Right ventricle myocardium inferior (tissue), 1 donor: ENCODE results near the gene SPIB. TPM values are rescaled to one million over a fixed set of nuclear protein-coding genes. Genes with fewer than 3 reads are reported as not detected.
"Not testable (repeated sequence)": the region's sequence is repeated elsewhere in the genome, so short reads cannot be mapped to it uniquely, and the experiment has no call there.

Source experiments
- ATAC-seq: fragments of 200-7000 bp; cut with Tn5 transposase; one replicate; pipeline ENCODE4 v1.9.1; 2020; ENCODE audit warnings: mild to moderate bottlenecking, moderate library complexity
- DNase-seq: peaks from one replicate; pipeline ENCODE4 v3.0.0; 2021; ENCODE audit errors: missing footprints
- intact Hi-C: fragments of 100-400 bp; cut with DNase I; formaldehyde crosslinking; loops from one replicate; pipeline ENCODE4 v1.11.0; 2022
- total RNA-seq: library from RNA; stranded (reverse); fragmentation: NEBNext Ultra II Directional; extraction: Animal tissue kit (Norgen Biotek cat#: 25700); gene quantifications from one replicate; pipeline ENCODE4 v1.2.1, GENCODE V29; 2021
- donor health status: DM: no; HTN: yes; CAD: no; lungs with severe emphysema.

The SPIB gene
- total RNA-seq, 1 donor from 2014 or later: not detected

DNA sequence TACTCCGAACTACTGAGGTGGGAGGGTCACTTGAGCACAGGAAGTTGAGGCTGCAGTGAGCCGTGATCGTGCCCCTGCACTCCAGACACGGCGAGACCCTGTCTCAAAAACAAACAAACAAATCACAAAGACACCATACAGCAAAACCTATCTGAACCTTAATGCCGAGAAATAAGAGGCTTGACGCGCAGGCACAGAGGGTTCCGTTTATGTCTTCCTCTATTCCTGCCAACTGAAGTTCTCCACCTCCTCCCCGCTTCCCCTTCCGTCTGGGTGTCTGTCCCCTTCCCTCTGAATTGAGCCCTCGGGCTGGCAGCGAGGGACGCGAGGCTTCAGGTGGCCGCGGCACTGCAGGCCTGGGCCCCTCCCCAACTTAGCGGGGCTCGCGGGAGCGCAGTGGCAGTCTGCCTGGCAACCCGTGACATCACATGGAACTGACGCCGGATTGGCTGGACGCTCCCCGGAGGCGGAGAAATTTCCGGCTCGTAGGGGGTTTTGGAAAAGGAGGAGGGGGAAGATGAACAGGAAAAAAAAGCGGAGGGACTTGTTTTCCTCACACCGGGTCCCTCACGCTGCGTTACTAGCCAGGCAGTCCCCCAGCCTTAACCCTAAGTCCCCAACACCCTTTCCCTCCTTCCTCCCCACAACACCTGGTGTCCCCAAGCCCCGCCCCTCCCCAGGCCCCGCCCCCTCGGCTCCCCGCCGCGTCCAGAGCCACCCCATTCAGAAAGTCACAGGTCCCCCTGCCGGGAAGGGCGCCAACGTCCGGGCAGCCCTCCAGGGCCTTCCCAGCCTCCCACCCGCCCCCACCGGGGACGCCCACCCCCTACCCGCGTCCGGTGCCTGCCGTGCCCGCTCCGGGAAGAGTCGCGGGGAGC lies 12.8 kb downstream of the SPIB start:
- intact Hi-C loops: loop anchor here (5.0 kb wide), 1 partner anchor 54 kb away; the partner anchor contains the start of gene NR1H2
- ATAC-seq (peak; percentile 90), DNase-seq (peak; percentile 92)

- DNase-seq (no peak), ATAC-seq (no peak)
- intact Hi-C loops: loop anchor here (5.0 kb wide), 1 partner anchor 55 kb away; the partner anchor contains the start of gene NR1H2
Observed at GRCh38 chr19:50432221-50433028, 13.7 kb downstream of the SPIB start, which contains the start of gene MYBPC2. MYBPC2 (plus strand) TSS chr19:50432892; CDS start chr19:50432954, 62 bp downstream.

DNA sequence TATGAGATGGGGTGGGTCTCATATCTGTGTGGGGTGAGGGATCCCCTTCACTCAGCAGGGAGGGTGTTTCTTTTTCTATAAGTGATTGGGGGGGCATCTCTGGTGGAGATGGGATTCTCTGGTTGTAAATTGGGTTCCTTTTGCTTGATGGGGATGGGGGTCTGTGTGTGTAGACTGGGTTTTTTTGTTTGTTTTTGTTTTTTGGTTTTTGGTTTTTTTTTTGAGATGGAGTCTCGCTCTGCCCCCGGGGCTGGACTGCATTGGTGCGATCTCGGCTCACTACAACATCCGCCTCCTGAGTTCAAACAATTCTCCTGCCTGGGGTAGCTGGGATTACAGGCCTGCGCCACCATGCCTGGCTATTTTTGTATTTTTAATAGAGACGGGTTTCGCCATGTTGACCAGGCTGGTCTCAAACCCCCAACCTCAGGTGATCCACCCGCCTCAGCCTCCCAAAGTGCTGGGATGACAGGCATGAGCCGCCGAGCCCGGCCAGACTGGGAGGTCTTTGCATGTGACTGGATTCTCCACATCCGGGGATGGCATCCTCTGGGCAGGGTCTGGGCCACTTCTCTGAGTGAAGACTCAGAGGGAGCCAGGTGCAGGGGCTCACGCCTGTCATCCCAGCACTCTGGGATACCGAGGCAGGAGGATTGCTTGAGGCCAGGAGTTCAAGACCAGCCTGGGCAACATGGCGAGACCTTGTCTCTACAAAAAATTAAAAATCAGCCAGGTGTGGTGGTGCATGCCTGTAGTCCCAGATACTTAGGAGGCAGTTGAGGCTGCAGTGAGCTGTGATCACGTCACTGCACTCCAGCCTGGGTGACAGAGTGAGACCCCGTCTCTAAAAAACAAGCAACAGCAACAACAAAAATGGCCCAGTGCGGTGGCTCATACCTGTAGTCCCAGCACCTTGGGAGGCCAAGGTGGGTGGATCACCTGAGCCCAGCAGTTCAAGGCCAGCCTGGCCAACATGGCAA lies 14.8 kb downstream of the SPIB start:
- intact Hi-C loops: loop anchor here (5.0 kb wide), 1 partner anchor 56 kb away; the partner anchor contains the start of gene NR1H2
- no peak for ATAC-seq
- no peak for DNase-seq

- intact Hi-C loops: loop anchor here (5.0 kb wide), 1 partner anchor 57 kb away; the partner anchor contains the start of gene NR1H2
- ATAC-seq (no peak), DNase-seq (no peak)
Observed at GRCh38 chr19:50434525-50434924, 15.8 kb downstream of the SPIB start.

DNA sequence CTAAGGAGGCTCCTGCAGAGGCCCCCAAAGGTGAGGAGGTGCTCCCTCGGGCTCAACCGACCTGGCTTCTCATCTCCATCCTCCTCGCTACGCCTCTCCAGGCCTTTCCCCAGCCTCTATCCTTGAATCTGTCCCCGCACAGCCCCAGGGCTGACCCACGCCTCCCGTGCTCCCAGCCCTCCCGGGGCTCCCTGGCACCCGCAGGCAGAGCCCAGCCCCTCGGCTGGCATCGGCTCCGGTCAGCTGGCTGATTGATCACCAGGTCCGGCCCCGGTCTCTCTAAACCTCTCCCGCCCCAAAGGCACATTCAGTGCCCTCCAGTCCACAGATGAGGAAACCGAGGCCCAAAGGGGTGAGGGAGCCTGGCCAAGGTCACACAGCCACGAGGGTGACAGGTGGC lies 16.5 kb downstream of the SPIB start:
- ATAC-seq: no peak
- DNase-seq: no peak
- intact Hi-C loops: no loop called here

DNA sequence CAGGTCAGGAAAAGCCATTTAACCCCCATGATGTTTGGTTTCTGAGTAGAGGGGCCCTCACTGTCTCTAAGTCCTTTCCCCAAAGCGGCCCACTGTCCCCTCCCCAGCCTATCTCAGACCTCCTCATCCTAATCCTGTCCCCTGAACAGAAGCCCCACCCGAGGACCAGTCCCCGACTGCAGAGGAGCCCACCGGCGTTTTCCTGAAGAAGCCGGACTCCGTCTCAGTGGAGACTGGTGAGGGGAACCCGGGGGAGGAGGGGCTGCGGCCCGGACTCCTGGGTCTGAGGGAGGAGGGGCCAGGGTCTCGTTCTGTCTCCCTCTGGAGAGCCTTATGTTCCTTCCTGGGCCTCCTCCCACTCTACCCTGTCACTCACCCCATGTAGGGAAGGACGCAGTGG lies 16.9 kb downstream of the SPIB start:
- no peak for DNase-seq
- no peak for ATAC-seq
- intact Hi-C loops: no loop called here

DNA sequence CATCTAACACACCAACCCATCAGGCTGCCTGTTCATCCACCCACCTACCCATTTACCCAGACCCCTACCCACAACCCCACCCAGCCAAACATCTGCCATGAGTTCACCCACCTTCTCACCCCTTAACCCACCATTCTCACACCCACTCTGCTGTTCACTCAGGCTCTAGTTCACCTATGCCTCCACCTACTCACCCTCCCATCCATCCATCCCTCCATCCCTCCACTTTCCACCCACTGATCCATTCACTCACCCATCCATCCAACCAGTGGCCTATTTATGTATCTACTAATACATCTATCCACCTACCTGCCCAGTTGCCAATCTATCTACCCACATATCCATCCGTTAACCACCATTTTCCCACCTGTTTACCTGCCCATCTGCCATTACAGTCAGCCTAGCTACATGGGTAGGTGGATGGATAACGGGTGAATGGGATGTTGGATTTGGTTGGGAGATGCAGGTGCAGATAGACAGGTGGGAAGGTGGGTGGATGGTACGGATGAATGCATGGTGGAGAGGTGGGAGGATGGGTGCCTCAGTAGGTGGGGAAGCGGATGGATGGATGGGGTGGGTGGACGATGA lies 19.2 kb downstream of the SPIB start:
- ATAC-seq: no peak
- intact Hi-C loops: no loop called here
- no peak for DNase-seq

DNA sequence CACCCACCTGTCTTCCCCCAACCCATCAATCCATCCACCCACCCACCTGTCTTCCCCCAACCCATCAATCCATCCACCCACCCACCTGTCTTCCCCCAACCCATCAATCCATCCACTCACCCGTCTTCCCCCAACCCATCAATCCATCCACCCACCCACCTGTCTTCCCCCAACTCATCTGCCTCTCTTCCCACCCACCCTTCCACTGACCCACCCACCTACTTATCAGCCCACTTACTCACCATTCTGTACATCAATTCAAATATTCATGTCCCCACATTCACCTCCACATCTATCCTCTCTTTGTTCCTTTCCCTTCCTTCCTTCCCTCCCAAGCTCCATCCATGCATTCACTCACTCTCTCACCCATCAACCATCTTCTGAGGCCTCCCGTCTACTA lies 20.4 kb downstream of the SPIB start:
- intact Hi-C loops, DNase-seq, ATAC-seq: not testable (repeated sequence)

- DNase-seq: no peak
- no peak for ATAC-seq
- intact Hi-C loops: no loop called here
Observed at GRCh38 chr19:50444059-50444458, 25.3 kb downstream of the SPIB start.

DNA sequence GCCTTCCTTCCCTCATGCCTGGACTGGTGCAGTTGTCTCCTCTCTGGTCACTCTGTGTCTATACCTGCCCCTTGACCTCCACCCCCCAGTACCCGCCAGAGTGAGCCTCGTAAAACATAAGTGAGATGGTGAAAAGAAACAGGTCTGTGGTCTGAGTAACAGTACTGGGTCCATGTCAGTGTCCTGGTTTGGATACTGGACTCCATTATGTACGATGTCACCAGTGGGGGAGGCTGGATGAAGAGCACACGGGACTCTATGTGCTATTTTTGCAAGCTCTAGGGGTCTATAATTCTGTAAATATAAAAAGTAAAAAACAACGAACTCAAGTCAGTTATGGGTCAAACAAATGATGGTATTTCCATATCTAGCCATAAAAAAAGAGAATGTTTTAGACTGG lies 28.3 kb downstream of the SPIB start:
- ATAC-seq (no peak), DNase-seq (no peak)
- intact Hi-C loops: no loop called here

DNA sequence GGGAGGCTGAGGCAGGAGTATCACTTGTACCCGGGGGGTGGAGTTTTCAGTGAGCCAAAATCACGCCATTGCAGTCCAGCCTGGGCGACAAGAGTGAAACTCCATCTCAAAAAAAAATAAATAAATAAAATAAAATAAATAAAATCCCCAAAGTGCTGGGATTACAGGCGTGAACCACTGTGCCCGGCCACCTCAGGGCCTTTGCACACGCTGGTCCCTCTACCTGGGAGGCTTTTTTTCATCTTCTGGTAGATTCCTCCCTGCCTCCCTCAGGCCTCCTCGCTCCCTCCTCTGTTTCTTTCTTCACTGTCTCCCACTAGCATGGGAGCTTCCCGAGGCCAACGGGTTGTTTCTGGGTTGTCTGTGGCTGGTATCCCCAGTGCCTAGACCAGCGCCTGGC lies 29.0 kb downstream of the SPIB start:
- intact Hi-C loops: no loop called here

DNA sequence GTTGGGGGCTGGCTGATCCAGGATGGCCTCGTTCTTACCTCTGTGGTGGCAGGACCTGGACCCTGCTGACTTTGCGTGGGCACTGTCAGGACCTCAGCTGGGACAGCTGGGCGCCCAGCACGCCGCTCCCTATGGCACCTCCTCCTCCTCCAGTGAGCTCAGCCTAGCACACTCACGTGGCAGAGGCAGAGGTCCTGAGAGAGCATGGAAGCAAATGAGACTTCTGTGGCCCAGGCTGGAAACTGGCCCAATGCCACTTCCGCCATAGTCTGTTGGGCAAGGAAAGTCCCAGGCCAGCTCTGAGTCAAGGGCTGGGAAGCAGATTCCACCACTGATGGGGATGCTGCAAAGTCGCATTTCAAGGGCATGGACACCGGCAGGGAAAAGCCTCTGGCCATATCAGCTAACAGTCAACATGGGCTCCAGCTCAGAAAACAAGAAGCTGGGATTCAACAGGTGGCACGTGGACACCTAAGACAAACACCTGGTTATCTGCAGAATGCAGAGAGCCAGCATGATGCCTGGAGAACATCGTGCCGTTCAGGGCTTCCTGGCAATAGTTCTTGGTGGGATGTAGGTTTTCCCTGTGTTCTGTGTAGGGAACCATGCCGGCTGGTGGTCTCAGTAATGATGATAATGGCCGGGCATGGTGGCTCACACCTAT lies 30.6 kb downstream of the SPIB start:
- DNase-seq: no peak
- ATAC-seq: no peak
- intact Hi-C loops: no loop called here

More for the DNA sequence above, 29.0 kb downstream of the SPIB start:
- DNase-seq: no peak
- ATAC-seq: no peak

DNA sequence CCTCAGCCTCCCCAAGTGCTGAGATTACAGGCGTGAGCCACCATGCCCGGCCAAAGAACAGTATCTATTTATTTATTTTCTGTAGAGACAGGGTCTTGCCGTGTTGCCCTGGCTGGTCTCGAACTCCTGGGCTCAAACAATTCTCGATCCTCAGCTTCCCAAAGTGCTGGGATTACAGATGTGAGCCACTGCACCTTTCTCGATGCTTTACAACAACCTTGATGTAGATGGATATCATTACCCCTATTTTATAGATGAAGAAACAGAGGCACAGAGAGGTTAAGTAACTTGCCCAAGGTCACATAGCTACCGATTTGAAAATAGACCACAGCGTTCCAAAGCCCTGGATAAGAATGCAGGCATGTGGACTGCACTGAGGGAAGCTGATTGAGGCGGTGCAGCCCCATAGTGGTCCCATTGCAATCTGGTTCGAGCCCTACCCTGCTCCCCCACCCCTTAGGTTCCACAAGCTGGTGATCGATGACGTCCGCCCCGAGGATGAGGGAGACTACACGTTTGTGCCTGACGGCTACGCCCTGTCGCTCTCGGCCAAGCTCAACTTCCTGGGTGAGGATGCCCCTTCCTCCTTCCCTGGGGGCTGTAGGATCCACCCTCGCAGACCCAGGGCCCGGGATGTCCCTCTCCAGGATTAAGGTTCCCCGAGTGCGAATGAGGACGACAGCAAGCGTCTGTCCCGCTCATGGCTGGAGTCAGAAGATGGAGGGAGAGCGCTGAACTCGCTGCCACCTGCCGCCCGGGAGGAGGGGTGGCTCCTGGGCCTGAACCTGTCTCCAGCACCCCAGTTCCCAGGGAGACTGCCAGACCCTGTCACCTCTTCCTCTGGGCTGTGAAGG lies 31.9 kb downstream of the SPIB start:
- DNase-seq (no peak), ATAC-seq (no peak)
- intact Hi-C loops: no loop called here

- ATAC-seq (no peak), DNase-seq (no peak)
- intact Hi-C loops: no loop called here
Observed at GRCh38 chr19:50451223-50451534, 32.4 kb downstream of the SPIB start.

DNA sequence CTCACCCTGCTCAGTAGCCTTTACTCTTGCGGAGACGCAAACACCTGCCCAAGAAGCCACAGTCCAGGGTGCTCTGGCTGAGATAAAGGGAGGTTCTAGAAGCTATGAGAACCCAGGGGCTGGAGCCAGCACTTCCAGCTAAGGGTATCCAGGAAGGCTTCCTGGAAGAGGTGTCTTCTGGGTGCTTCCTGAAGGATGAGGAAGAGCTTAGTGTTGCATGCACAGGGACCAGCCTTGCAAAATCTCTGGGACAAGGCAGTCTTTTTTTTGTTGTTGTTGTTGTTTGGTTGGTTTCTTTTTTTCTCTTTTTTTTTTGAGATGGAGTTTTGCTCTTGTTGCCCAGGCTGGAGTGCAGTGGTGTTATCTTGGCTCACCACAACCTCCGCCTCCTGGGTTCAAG lies 34.5 kb downstream of the SPIB start:
- ATAC-seq: no peak
- intact Hi-C loops: no loop called here

GRCh38 chr19:50455992-50456391 lies 37.3 kb downstream of the SPIB start:
- ATAC-seq: no peak
- intact Hi-C loops: no loop called here
- DNase-seq: no peak

More for the DNA sequence above, 34.5 kb downstream of the SPIB start:
- no peak for DNase-seq

GRCh38 chr19:50457300-50457699 lies 38.6 kb downstream of the SPIB start:
- ATAC-seq (no peak), DNase-seq (no peak)
- intact Hi-C loops: no loop called here
